Karpas-422 (cell line): ENCODE data around the gene TFRC. TPM values are rescaled to one million over a fixed set of nuclear protein-coding genes. Genes with fewer than 3 reads are reported as not detected.
"Not testable (repeated sequence)": the region's sequence is repeated elsewhere in the genome, so short reads cannot be mapped to it uniquely, and the experiment has no call there.

ENCODE experiments used
- DNase-seq: peaks from one replicate; pipeline ENCODE4 v3.0.0-alpha.2; 2015
- H2AFZ ChIP-seq: fragments of 200-600 bp; sonication (generic); 2 replicates; pipeline ENCODE4 v1.6.1; 2014; ENCODE audit warnings: antibody characterized with exemption, low read length, mixed read lengths
- H3K27ac ChIP-seq: fragments of 200-600 bp; sonication (generic); 2 replicates; pipeline ENCODE4 v1.5.1; 2014; ENCODE audit warnings: mild to moderate bottlenecking, low read length, moderate library complexity
- H3K27me3 ChIP-seq: fragments of 200-600 bp; sonication (generic); 2 replicates; pipeline ENCODE4 v1.6.1; 2014; ENCODE audit warnings: low read length, mixed read lengths
- H3K36me3 ChIP-seq: fragments of 200-600 bp; sonication (generic); 2 replicates; pipeline ENCODE4 v1.6.1; 2014; ENCODE audit warnings: low read length, mixed read lengths; ENCODE audit not compliant: insufficient read depth
- H3K4me1 ChIP-seq: fragments of 200-600 bp; sonication (generic); 2 replicates; pipeline ENCODE4 v1.6.1; 2014; ENCODE audit warnings: mild to moderate bottlenecking, low read length, mixed read lengths
- H3K4me2 ChIP-seq: fragments of 200-600 bp; sonication (generic); 2 replicates; pipeline ENCODE4 v1.6.1; 2014; ENCODE audit warnings: low read length, low read depth, mild to moderate bottlenecking; ENCODE audit not compliant: poor library complexity, severe bottlenecking
- H3K4me3 ChIP-seq: fragments of 200-600 bp; sonication (generic); 2 replicates; pipeline ENCODE4 v1.5.1; 2014; ENCODE audit warnings: mild to moderate bottlenecking, antibody characterized with exemption, low read length, mixed read lengths
- H3K79me2 ChIP-seq: fragments of 200-600 bp; sonication (generic); 2 replicates; pipeline ENCODE4 v1.6.1; 2014; ENCODE audit warnings: mild to moderate bottlenecking, low read length, mixed read lengths
- H3K9ac ChIP-seq: fragments of 200-600 bp; sonication (generic); 2 replicates; pipeline ENCODE4 v1.6.0; 2014; ENCODE audit warnings: low read length
- H3K9me2 ChIP-seq: fragments of 200-600 bp; sonication (generic), shearing (Covaris generic); replicated peaks from 2 replicates; pipeline ENCODE4 v1.6.0; 2014; ENCODE audit warnings: mild to moderate bottlenecking, low read length, moderate library complexity; ENCODE audit not compliant: insufficient read depth
- H3K9me3 ChIP-seq: fragments of 300-700, 200-600 bp; sonication (generic); 2 replicates; pipeline ENCODE4 v1.6.1; 2014; ENCODE audit warnings: low read length, mixed read lengths
- H4K20me1 ChIP-seq: fragments of 200-600 bp; sonication (generic); 2 replicates; pipeline ENCODE4 v1.6.1; 2014; ENCODE audit warnings: mild to moderate bottlenecking, antibody characterized with exemption, low read length, low read depth; ENCODE audit not compliant: insufficient read depth
- total RNA-seq: library from RNA; depleted of rRNA; stranded (reverse); fragments of >200 nt; shearing (Covaris generic); gene quantifications from 2 replicates; pipeline ENCODE4 v1.2.3, GENCODE V29; 2014; ENCODE audit warnings: low replicate concordance

TFRC gene
- total RNA-seq, 1 experiment from 2014 or later: 105 TPM

- Histone ChIP-seq H3K9me3 (no peaks in the 10 kb centered on the region), H3K27me3 (no peaks in the 10 kb centered on the region), H3K9me2 (no peaks in the 10 kb centered on the region), H3K9ac (no peak overlapping the region), H3K4me1 (peaks cover 60% of the 10 kb centered on the region), H3K36me3 (peaks cover 71% of the 10 kb centered on the region), H3K27ac (no peak overlapping the region), H4K20me1 (peaks cover 42% of the 10 kb centered on the region), H2AFZ (no peak overlapping the region), H3K79me2 (peaks cover 92% of the 10 kb centered on the region), H3K4me3 (no peak overlapping the region), H3K4me2 (no peak overlapping the region)
- no peak for DNase-seq
Measured at GRCh38 chr3:196075013-196075412, 6.9 kb downstream of the TFRC start.

GRCh38 chr3:196073255-196073753 lies 8.6 kb downstream of the TFRC start:
- DNase-seq: peak; percentile 90
- no peaks in the 10 kb centered on the region for H3K27me3 ChIP-seq
- no peak overlapping the region for H3K4me3 ChIP-seq
- H3K4me1 ChIP-seq: peaks cover 46% of the 10 kb centered on the region
- H3K9me2 ChIP-seq: no peaks in the 10 kb centered on the region
- H3K9me3 ChIP-seq: no peaks in the 10 kb centered on the region
- H4K20me1 ChIP-seq: peaks cover 33% of the 10 kb centered on the region
- peaks cover 87% of the 10 kb centered on the region for H3K79me2 ChIP-seq
- no peak overlapping the region for H3K27ac ChIP-seq
- no peak overlapping the region for H2AFZ ChIP-seq
- peaks cover 74% of the 10 kb centered on the region for H3K36me3 ChIP-seq
- H3K9ac ChIP-seq: no peak overlapping the region
- H3K4me2 ChIP-seq: no peak overlapping the region

- no peak overlapping the region for H3K9ac ChIP-seq
- no peak overlapping the region for H2AFZ ChIP-seq
- H3K9me3 ChIP-seq: no peaks in the 10 kb centered on the region
- peaks cover 86% of the 10 kb centered on the region for H3K79me2 ChIP-seq
- peaks cover 32% of the 10 kb centered on the region for H4K20me1 ChIP-seq
- H3K36me3 ChIP-seq: peaks cover 77% of the 10 kb centered on the region
- H3K4me1 ChIP-seq: peaks cover 42% of the 10 kb centered on the region
- H3K4me3 ChIP-seq: no peak overlapping the region
- no peak for DNase-seq
- peak overlapping the region; percentile 42 for H3K27ac ChIP-seq
- H3K27me3 ChIP-seq: no peaks in the 10 kb centered on the region
- H3K4me2 ChIP-seq: peak overlapping the region; percentile 30
- H3K9me2 ChIP-seq: no peaks in the 10 kb centered on the region
Measured at GRCh38 chr3:196072313-196072712, 9.6 kb downstream of the TFRC start.

- H3K4me2 ChIP-seq, H3K27ac ChIP-seq, DNase-seq, H2AFZ ChIP-seq, H3K9me2 ChIP-seq, H3K9me3 ChIP-seq, H3K9ac ChIP-seq, H3K4me3 ChIP-seq, H3K27me3 ChIP-seq: not testable (repeated sequence)
- Histone ChIP-seq H3K4me1 (peaks cover 36% of the 10 kb centered on the region), H3K36me3 (peaks cover 87% of the 10 kb centered on the region), H4K20me1 (peaks cover 30% of the 10 kb centered on the region), H3K79me2 (peaks cover 77% of the 10 kb centered on the region)
Measured at GRCh38 chr3:196068812-196069211, 13.1 kb downstream of the TFRC start.

GRCh38 chr3:196067439-196067838 lies 14.5 kb downstream of the TFRC start:
- H3K9ac ChIP-seq: no peak overlapping the region
- H3K4me2 ChIP-seq: no peak overlapping the region
- no peak for DNase-seq
- no peak overlapping the region for H3K27ac ChIP-seq
- peaks cover 71% of the 10 kb centered on the region for H3K79me2 ChIP-seq
- H4K20me1 ChIP-seq: peaks cover 29% of the 10 kb centered on the region
- H3K9me3 ChIP-seq: no peaks in the 10 kb centered on the region
- H3K9me2 ChIP-seq: no peaks in the 10 kb centered on the region
- peaks cover 89% of the 10 kb centered on the region for H3K36me3 ChIP-seq
- no peaks in the 10 kb centered on the region for H3K27me3 ChIP-seq
- no peak overlapping the region for H3K4me3 ChIP-seq
- no peak overlapping the region for H2AFZ ChIP-seq
- peaks cover 22% of the 10 kb centered on the region for H3K4me1 ChIP-seq

- Histone ChIP-seq H3K79me2 (peaks cover 51% of the 10 kb centered on the region), H3K36me3 (peaks cover 87% of the 10 kb centered on the region), H3K9me2 (no peaks in the 10 kb centered on the region), H3K4me2 (no peak overlapping the region), H3K27me3 (no peaks in the 10 kb centered on the region), H3K9ac (no peak overlapping the region), H4K20me1 (peaks cover 25% of the 10 kb centered on the region), H3K27ac (no peak overlapping the region), H2AFZ (no peak overlapping the region), H3K9me3 (no peaks in the 10 kb centered on the region), H3K4me3 (no peak overlapping the region), H3K4me1 (no peaks in the 10 kb centered on the region)
- no peak for DNase-seq
Measured at GRCh38 chr3:196063971-196064370, 17.9 kb downstream of the TFRC start.

GRCh38 chr3:196063456-196063855 lies 18.4 kb downstream of the TFRC start:
- H3K27me3 ChIP-seq: no peaks in the 10 kb centered on the region
- H2AFZ ChIP-seq: no peak overlapping the region
- H3K9me2 ChIP-seq: no peaks in the 10 kb centered on the region
- H3K27ac ChIP-seq: no peak overlapping the region
- no peaks in the 10 kb centered on the region for H3K4me1 ChIP-seq
- H3K79me2 ChIP-seq: peaks cover 50% of the 10 kb centered on the region
- H3K9ac ChIP-seq: no peak overlapping the region
- no peak for DNase-seq
- H4K20me1 ChIP-seq: peaks cover 25% of the 10 kb centered on the region
- H3K4me3 ChIP-seq: no peak overlapping the region
- no peaks in the 10 kb centered on the region for H3K9me3 ChIP-seq
- H3K4me2 ChIP-seq: no peak overlapping the region
- H3K36me3 ChIP-seq: peaks cover 88% of the 10 kb centered on the region

GRCh38 chr3:196063049-196063448 lies 18.8 kb downstream of the TFRC start:
- H4K20me1 ChIP-seq: peaks cover 28% of the 10 kb centered on the region

More at GRCh38 chr3:196063049-196063448, 18.8 kb downstream of the TFRC start:
- H3K9ac ChIP-seq: no peak overlapping the region
- no peak overlapping the region for H3K4me3 ChIP-seq
- H3K9me2 ChIP-seq: no peaks in the 10 kb centered on the region
- H3K4me1 ChIP-seq: no peaks in the 10 kb centered on the region
- no peaks in the 10 kb centered on the region for H3K27me3 ChIP-seq
- no peak overlapping the region for H3K27ac ChIP-seq
- peaks cover 51% of the 10 kb centered on the region for H3K79me2 ChIP-seq
- no peak for DNase-seq
- H3K9me3 ChIP-seq: no peaks in the 10 kb centered on the region
- H3K36me3 ChIP-seq: peaks cover 89% of the 10 kb centered on the region
- H2AFZ ChIP-seq: no peak overlapping the region
- no peak overlapping the region for H3K4me2 ChIP-seq
